ENCODE measurements around the gene HIPK4. TPM values are rescaled to one million over a fixed set of nuclear protein-coding genes. Genes with fewer than 3 reads are reported as not detected.

Gene HIPK4
- polyA plus RNA-seq, 2 of the 4 experiments (the other 2 are of a cell fraction), result 0.18 to 0.25 TPM

GRCh38 chr19:40365010-40365409 lies 25.0 kb downstream of the HIPK4 start:
- POLR2A ChIA-PET, result interaction anchor here (1.1 to 2.3 kb wide), 4 partner anchors 10 to 61 kb away, joined by 5 to 8 read pairs (median 6); partner anchors contain the start of genes C19orf47, PLD3 and SERTAD1
- TF ChIP-seq RAD21 (conservative IDR thresholded peaks at IDR 0.05 in 1 of 2, IDR thresholded peaks at IDR 0.05 in 1 of 2), result no peak
- TF ChIP-seq GATA3 (IDR thresholded peaks at IDR 0.05; ENCODE audit: borderline replicate concordance), result no peak
- no peak for TF ChIP-seq POLR2A (IDR thresholded peaks at IDR 0.05; ENCODE audit: low read length)
- no peak for TF ChIP-seq ESRRA (IDR thresholded peaks at IDR 0.05; ENCODE audit: borderline replicate concordance, low read length)
- no peak for TF ChIP-seq HOXB13 (CRISPR knock-in tag; IDR thresholded peaks at IDR 0.05; ENCODE audit: low read depth)
- no peak for TF ChIP-seq KDM5A (IDR thresholded peaks at IDR 0.05)
- TF ChIP-seq JUNB (IDR thresholded peaks at IDR 0.05), result no peak
- TF ChIP-seq MAZ (IDR thresholded peaks at IDR 0.05; ENCODE audit: borderline replicate concordance, low read depth, low read length), result no peak
- WGBS (ENCODE audit: missing lambda C conversion rate), result 77% methylated on average over 3 of the region's 3 CpGs
- ATAC-seq, result no peak
- Histone ChIP-seq H3K4me2 (peak overlapping the region; percentile 56), H3K4me1 (peaks cover 16% of the 10 kb centered on the region), H3K9me3 (no peaks in the 10 kb centered on the region), H3K4me3 (peak overlapping the region; percentile 31), H3K27ac (no peak overlapping the region; a peak in 1 of 6 replicates)
- FAIRE-seq, result peak; percentile 73
- CTCF ChIA-PET, result interaction anchor here (0.6 to 5.5 kb wide), 13 partner anchors 9 to 170 kb away, joined by 3 to 36 read pairs (median 4); partner anchors contain the start of genes C19orf47 and PLD3
- no peak for DNase-seq (ENCODE audit: low read depth in 1 of 2, low spot score in 1 of 2)

GRCh38 chr19:40363069-40363468 lies 26.9 kb downstream of the HIPK4 start:
- ATAC-seq (no peak), DNase-seq (ENCODE audit: low read depth in 1 of 2, low spot score in 1 of 2) (no peak), FAIRE-seq (no peak)
- Histone ChIP-seq H3K9me3 (no peaks in the 10 kb centered on the region), H3K4me3 (no peak overlapping the region), H3K4me1 (peaks cover 16% of the 10 kb centered on the region), H3K27ac (no peak overlapping the region), H3K4me2 (no peak overlapping the region)
- TF ChIP-seq MAFK (IDR thresholded peaks at IDR 0.05; ENCODE audit: partially characterized antibody), result no peak
- no peak for TF ChIP-seq POLR2A (IDR thresholded peaks at IDR 0.05; ENCODE audit: low read length)
- TF ChIP-seq HOXB13 (CRISPR knock-in tag; IDR thresholded peaks at IDR 0.05; ENCODE audit: low read depth), result no peak
- TF ChIP-seq NR3C1 (IDR thresholded peaks at IDR 0.05), result no peak
- no peak for TF ChIP-seq JUNB (IDR thresholded peaks at IDR 0.05)
- TF ChIP-seq EHF (CRISPR knock-in tag; IDR thresholded peaks at IDR 0.05), result no peak
- TF ChIP-seq ESRRA (IDR thresholded peaks at IDR 0.05; ENCODE audit: borderline replicate concordance, low read length), result no peak
- no peak for TF ChIP-seq HOXB5 (CRISPR knock-in tag; IDR thresholded peaks at IDR 0.05)
- no peak for TF ChIP-seq HDAC2 (IDR thresholded peaks at IDR 0.05)
- no peak for TF ChIP-seq HEYL (CRISPR knock-in tag; IDR thresholded peaks at IDR 0.05)
- no peak for TF ChIP-seq RCOR1 (IDR thresholded peaks at IDR 0.05; ENCODE audit: low read depth, low read length)
- TF ChIP-seq ZSCAN20 (CRISPR knock-in tag; IDR thresholded peaks at IDR 0.05), result no peak
- no peak for TF ChIP-seq CBX2 (IDR thresholded peaks at IDR 0.05; ENCODE audit: borderline replicate concordance, low read depth)
- TF ChIP-seq EP300 (IDR thresholded peaks at IDR 0.05), result no peak
- TF ChIP-seq E2F6 (IDR thresholded peaks at IDR 0.05; ENCODE audit: borderline replicate concordance, low read depth), result no peak
- TF ChIP-seq SMC3 (IDR thresholded peaks at IDR 0.05), result no peak
- no peak for TF ChIP-seq FOXS1 (CRISPR knock-in tag; IDR thresholded peaks at IDR 0.05)
- POLR2A ChIA-PET, result interaction anchor here (0.9 kb wide), 1 partner anchor 15 kb away, joined by 6 read pairs; the partner anchor contains the start of genes C19orf47 and PLD3
- CTCF ChIA-PET, result interaction anchor here (1.4 to 2.0 kb wide), 2 partner anchors 30 to 61 kb away, joined by 5 to 6 read pairs; no protein-coding TSS in a partner anchor
- WGBS (ENCODE audit: missing lambda C conversion rate), result 91% methylated on average over 5 of the region's 5 CpGs

GRCh38 chr19:40362160-40362559 lies 27.8 kb downstream of the HIPK4 start:
- no peak for ATAC-seq
- 74% methylated on average over 3 of the region's 3 CpGs for WGBS (ENCODE audit: missing lambda C conversion rate)
- FAIRE-seq, result no peak
- peaks cover 16% of the 10 kb centered on the region for H3K4me1 ChIP-seq
- no peak overlapping the region for H3K4me2 ChIP-seq
- no peak for DNase-seq (ENCODE audit: low read depth in 1 of 2, low spot score in 1 of 2)
- CTCF ChIA-PET, result interaction anchor here (0.9 to 1.4 kb wide), 2 partner anchors 9 to 11 kb away, joined by 3 read pairs; no protein-coding TSS in a partner anchor
- no peak for TF ChIP-seq HOXA7 (CRISPR knock-in tag; IDR thresholded peaks at IDR 0.05)
- no peak for TF ChIP-seq RCOR1 (IDR thresholded peaks at IDR 0.05; ENCODE audit: low read depth, low read length)
- TF ChIP-seq ELK1 (IDR thresholded peaks at IDR 0.05; ENCODE audit: low read depth, low read length), result no peak
- TF ChIP-seq ESRRA (IDR thresholded peaks at IDR 0.05; ENCODE audit: borderline replicate concordance, low read length), result 0 out of 2 replicates have a peak, but pooled peaks have one; percentile 45
- H3K9me3 ChIP-seq, result no peaks in the 10 kb centered on the region
- H3K4me3 ChIP-seq, result no peak overlapping the region
- POLR2A ChIA-PET, result no interaction called here
- no peak overlapping the region for H3K27ac ChIP-seq
